ENCODE measurements around the gene MVP.

MVP gene

DNA sequence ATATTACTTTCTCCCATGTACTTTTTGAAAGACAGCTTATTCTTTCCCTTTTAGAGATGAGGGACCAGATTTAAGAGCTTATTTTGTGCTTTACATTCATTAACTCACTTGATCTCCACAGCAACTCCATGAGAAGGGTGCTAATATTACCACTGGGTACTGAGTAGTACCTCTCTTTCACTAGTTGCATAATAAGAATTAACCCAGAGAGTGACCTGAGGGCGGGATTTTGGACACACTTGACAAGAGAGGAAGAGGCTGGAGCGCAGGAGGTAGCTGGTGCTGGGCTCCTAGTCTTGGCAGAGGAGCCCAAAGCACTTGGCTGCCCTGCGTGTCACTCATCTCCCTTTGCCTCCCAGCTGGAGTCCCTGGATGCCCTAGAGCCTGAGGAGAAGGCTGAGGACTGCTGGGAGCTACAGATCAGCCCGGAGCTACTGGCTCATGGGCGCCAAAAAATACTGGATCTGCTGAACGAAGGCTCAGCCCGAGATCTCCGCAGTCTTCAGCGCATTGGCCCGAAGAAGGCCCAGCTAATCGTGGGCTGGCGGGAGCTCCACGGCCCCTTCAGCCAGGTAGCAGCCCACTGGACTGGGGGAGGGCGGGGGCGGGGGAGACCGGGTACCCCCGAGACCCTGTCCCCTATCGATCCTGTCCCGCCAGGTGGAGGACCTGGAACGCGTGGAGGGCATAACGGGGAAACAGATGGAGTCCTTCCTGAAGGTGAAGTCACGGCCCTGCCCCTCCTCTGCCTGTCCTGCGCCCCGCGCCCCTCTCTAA, 15.6 kb upstream of the MVP start:
- DNase-seq, result no peak

DNA sequence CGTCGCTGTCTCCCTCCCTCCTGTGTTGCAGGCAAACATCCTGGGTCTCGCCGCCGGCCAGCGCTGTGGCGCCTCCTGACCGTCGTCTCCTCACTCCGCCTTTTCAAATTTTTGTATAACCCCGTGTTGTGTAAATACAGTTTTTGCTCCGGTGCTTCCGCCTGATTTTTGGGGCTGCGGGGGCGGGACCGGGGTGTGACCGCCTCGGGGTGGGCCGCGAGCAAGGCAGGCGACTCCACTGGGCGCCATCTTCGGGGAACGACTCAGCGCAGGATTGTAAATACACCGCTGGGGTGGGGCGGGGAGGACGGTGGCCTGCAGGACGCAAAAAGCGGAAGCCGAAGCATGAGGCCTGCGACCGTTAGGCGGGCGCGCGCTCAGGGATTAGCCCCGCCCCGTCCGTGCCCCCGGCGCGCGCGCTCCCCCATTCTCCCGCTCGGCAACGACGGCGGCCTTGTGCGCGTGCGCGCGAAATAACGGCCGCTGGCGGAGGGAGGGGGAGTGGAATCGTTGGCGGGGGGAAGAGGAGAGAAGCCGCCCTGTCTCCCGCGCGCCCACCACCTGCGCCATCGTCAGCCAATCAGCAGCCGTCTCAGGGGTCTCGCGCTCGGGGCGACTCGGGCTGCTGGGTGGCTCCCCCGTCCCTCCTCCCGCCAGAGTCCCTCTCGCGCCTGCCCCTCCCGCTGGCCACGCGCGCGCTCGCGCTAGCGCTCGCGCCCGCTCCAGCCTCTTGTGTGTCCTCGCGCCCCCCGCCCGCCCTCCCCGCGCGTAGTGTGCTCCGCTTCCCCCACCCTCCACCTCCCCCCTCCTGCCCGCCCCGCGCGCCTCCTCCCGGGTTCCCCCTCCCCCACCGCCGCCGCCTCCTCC, 14.8 kb upstream of the MVP start:
- peak; percentile 98 for DNase-seq

DNA sequence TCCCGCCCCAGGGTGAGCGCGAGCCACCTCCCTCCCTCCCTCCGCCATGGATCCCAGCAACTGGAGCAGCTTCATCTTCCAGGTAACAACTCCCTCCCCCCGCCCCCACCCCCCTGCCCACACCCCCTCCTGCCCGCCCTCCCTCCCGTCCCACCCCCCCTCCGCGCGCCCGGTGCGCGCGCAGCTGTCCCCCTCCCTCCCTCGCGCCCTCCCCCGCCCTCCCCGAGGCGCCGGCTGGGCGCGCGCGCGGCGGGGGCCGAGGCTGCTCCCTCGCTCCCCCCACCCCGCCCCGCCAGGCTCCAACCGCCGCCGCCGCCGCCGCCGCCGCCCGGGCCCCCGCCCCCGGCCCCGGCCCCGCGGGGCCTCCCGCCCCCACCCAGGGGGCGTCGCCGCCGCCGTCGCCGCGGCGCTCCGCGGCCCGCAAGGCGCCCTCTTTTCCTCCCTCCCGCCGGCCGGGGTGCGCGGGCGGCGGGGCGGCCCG, 14.1 kb upstream of the MVP start, which contains the start of gene MAZ:
TSS of gene MAZ (plus strand) at position 431 of the 481 bp plus-strand sequence. CDS start 173 bp downstream, outside the sequence.
- DNase-seq, result no peak

DNA sequence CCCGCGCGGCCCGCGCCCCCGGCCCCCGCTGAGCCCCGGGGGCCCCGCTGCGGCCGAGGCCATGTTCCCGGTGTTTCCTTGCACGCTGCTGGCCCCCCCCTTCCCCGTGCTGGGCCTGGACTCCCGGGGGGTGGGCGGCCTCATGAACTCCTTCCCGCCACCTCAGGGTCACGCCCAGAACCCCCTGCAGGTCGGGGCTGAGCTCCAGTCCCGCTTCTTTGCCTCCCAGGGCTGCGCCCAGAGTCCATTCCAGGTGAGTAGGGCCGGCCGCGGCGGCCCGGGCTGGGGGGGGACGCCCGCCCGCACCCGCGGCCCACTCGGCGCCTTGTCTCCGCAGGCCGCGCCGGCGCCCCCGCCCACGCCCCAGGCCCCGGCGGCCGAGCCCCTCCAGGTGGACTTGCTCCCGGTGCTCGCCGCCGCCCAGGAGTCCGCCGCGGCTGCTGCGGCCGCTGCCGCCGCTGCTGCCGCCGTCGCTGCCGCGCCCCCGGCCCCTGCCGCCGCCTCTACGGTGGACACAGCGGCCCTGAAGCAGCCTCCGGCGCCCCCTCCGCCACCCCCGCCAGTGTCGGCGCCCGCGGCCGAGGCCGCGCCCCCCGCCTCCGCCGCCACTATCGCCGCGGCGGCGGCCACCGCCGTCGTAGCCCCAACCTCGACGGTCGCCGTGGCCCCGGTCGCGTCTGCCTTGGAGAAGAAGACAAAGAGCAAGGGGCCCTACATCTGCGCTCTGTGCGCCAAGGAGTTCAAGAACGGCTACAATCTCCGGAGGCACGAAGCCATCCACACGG, 13.4 kb upstream of the MVP start:
- DNase-seq, result peak; percentile 76

DNA sequence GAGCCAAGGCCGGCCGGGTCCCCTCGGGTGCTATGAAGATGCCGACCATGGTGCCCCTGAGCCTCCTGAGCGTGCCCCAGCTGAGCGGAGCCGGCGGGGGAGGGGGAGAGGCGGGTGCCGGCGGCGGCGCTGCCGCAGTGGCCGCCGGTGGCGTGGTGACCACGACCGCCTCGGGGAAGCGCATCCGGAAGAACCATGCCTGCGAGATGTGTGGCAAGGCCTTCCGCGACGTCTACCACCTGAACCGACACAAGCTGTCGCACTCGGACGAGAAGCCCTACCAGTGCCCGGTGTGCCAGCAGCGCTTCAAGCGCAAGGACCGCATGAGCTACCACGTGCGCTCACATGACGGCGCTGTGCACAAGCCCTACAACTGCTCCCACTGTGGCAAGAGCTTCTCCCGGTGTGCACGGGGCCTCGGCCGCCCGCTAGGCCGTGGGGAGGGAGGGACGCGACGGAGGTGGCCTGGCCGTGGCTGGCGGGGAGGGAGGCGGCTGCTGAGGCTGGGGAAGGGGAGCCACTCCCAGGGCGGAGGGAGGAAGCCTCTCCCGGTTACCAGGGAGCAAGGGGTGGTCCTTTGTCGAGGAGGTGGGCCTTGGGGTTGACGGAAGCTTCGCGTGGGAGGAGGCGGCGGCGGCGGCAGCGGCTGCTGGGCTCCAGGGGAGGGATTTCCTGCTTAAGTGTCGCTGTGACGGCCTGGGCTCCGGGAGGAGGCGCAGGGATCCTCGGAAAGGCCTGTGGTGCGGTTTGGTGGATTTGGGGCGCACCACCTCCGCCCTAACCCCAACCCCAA, 12.6 kb upstream of the MVP start:
- peak; percentile 91 for DNase-seq

DNA sequence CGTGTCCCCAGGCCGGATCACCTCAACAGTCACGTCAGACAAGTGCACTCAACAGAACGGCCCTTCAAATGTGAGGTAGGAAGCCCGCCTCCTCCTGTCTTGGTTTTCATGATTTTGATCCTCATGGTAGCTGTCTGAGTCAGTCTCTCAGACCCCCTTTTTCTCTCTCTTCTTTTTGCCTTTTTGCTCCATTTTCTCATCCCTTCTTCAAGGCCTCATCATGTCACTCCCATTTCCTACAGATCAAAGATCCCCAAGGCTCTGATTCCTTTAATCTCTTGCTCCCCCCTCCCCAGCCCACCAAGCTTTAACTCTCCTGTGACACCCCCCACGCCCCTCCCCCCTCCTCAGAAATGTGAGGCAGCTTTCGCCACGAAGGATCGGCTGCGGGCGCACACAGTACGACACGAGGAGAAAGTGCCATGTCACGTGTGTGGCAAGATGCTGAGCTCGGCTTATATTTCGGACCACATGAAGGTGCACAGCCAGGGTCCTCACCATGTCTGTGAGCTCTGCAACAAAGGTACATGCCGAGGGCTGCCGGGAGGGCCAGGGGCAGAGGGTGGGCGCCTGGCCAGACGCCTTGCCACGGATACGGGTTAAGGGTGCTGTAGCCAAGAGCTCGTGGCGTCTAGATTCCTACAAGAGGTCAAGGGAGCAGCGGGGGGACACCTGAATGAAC, 11.9 kb upstream of the MVP start:
- DNase-seq, result no peak

DNA sequence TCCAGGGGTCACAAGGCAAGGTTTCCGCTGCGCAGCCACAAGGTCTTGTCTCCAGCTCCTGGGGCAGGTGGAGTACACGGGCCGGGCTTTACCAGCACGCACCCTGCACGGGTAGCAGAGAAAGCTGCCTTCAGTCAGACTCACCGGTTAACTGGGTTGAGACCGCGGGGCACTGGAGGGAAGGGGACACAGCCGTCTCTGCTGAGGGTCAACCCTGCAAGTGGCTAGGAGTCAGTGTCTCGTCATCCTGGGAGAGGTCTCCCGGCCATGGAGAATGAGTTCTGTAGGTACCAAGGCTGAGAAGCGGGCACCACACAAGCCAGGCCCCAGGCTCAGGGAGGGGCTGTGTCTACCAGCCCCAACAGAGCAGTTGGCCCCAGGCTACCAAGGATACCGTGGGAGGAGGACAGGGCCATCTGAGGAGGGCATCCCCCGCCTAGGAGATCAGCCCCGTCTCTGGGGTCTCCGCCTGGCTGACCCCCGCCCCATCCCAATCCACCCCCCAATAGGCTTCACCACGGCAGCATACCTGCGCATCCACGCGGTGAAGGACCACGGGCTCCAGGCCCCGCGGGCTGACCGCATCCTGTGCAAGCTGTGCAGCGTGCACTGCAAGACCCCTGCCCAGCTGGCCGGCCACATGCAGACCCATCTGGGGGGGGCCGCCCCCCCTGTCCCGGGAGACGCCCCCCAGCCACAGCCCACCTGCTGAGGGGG, 11.1 kb upstream of the MVP start:
- DNase-seq, result no peak

DNA sequence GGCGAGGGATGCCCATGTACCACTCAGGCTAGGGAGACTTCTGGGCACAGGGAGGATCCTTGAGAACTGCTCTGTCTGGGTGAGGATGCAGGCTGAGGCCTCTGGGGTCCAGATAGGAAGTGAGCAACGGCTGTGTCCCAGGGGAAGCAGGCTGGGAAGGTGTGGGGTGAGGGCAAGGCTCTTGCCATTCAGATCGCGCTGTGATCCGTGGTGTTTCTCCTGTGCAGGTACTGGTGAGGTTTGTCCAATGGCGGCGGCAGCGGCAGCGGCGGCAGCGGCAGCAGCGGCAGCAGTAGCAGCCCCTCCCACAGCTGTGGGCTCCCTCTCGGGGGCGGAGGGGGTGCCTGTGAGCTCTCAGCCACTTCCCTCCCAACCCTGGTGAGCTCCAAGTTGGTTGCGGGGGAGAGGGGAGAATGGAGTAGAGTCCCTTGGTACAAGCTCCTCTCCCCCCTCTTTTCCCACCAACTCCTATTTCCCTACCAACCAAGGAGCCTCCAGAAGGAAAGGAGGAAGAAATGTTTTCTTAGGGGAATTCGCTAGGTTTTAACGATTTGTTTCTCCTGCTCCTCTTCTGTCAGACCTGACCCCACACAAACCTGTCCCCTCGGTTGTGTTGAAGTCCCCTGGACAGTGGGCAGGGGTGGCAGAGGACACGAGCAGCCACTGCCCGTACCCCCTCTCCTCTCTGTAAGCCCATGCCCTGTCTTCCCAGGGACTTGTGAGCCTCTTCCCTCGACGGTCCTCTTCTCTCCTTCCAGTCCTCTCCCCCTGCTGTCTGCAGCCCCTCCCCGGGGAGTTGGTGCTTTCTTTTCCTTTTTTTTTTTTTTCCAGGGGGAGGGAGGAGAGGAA, 10.2 kb upstream of the MVP start:
- DNase-seq, result no peak

DNA sequence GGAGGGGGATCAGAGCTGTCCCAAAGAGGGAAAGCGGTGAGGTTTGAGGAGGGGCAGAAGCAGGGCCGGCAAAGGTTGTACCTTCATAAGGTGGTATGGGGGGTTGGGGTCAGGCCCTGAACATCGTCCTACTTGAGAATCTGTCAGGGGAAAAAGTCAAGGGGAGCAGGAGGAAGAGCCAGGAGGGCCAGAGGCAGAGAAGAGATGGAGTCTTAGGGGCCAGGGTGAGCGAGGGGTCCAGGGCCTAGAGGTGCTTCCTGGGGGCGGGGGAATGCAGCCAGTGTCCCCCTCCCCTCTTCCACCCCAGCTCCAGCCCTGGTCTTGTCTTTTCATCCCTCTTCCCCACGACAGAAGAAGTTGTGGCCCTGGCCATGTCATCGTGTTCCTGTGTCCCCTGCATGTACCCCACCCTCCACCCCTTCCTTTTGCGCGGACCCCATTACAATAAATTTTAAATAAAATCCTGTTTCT, 9.5 kb upstream of the MVP start:
- DNase-seq, result no peak

DNA sequence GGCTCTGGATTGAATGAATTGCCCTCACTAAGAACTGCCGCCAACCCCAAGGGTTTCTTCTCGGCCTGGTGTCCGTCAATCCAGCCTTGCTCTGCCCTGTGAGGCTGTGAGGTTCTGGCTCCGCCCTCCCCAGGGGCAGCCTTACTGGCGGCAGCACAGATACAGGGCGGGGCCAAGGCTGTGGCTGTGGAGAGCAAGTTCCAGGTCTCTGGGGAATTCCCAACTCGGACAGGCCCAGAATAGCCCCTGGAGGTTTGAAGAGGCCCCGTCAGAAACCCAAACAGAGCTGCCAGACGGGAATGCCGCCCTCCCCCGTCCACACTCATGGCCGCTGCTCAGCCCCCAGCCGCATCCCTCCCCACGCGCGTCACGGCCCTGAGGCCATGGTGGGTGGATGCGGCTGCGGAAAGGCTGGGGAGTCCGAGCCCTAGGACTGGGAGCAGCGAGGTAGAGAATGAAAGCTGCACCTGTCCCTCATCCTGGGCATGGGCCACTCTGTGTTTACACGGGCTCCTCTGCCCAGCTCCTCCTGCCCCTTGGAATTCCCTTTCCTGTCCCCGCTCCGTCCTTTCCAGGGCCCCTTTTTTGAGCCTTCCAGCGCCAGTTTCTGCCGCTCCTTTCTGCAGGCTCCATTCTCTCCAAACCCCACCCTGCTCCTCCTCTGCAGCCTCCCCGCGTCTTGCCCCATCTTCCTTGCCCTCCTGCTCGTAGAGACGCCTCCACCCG, 8.9 kb upstream of the MVP start:
- peak; percentile 88 for DNase-seq

DNA sequence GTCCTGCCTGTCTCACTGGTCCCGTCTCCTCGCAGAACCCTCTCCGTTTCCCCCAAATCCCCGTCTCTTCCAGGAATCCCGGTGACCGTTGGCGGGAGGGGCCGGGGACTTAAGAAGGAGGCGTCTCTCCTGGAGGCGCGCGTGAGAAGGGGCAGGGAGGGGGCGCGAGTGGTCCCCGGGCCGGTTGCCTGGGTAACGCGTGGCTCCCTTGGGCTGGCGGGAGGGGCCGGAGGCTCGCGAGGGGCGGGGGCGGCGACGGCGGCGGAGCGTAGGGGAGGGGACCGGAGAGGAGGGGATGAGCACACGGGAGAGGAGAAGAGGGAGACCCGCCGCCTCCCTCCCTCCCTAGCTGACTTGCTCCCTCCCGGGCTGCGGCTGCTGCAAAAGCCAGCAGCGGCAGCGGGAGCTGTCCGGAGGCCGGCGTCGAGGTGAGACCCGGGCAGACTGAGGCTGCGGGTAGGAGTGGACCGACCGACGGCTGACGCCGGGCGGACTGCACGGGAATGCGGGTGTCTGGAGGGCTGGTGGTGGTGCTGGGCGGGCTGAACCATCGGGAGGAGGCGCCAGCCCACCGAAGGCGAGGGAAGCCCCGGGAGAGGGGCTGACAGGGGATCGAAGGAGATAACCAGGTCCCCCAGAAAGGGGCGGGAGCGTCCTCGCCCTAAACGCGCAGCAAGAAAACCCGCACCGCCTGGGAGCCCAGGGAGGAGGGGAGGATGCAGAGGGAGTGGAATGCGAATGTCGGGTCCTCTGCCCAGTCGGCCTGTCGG, 8.2 kb upstream of the MVP start, which contains the start of gene PRRT2:
TSS of gene PRRT2 (plus strand) at position 298 of the 770 bp plus-strand sequence. CDS start 862 bp downstream, outside the sequence.
- peak; percentile 91 for DNase-seq

DNA sequence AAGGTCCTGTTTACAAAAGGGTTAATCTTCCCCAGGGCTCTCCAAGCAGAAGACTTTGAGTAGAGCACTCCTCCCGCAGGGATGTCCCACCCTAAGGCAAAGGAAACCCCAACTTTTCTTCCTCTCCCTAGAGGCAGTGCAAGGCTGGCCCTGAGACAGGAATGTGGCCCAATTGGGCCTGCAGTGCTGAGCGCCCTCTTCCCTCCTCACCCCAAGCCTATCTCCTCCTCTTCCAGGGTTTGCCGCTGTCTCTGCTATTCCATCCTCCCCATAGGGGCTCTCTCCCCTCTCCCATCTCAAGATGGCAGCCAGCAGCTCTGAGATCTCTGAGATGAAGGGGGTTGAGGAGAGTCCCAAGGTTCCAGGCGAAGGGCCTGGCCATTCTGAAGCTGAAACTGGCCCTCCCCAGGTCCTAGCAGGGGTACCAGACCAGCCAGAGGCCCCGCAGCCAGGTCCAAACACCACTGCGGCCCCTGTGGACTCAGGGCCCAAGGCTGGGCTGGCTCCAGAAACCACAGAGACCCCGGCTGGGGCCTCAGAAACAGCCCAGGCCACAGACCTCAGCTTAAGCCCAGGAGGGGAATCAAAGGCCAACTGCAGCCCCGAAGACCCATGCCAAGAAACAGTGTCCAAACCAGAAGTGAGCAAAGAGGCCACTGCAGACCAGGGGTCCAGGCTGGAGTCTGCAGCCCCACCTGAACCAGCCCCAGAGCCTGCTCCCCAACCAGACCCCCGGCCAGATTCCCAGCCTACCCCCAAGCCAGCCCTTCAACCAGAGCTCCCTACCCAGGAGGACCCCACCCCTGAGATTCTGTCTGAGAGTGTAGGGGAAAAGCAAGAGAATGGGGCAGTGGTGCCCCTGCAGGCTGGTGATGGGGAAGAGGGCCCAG, 7.3 kb upstream of the MVP start:
- DNase-seq, result no peak

DNA sequence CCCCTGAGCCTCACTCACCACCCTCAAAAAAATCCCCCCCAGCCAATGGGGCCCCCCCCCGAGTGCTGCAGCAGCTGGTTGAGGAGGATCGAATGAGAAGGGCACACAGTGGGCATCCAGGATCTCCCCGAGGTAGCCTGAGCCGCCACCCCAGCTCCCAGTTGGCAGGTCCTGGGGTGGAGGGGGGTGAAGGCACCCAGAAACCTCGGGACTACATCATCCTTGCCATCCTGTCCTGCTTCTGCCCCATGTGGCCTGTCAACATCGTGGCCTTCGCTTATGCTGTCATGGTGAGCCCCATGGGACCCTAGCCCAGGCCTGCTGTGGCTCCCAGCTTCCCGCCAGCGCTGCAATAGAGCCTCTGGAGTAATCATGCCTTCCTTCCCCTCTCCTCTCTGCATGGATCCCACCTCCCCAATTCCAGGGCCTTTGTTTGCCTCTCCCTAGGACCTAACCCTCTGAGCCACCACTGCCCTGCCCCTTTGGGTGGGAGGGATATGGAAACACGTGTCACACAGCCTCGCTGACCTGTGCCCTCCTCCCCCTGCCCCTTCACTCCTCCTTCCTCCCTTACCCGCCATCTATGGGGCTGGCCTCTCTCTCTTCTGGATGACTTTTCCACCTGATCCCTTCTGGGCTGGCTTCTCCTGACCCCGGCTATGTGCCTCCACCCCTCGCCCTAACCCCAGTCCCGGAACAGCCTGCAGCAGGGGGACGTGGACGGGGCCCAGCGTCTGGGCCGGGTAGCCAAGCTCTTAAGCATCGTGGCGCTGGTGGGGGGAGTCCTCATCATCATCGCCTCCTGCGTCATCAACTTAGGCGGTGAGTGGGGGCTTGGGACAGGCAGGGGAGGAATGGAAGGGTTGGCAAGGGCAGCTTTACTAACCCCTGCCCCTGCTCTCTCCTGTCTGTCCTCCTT, 6.4 kb upstream of the MVP start:
- DNase-seq, result no peak

DNA sequence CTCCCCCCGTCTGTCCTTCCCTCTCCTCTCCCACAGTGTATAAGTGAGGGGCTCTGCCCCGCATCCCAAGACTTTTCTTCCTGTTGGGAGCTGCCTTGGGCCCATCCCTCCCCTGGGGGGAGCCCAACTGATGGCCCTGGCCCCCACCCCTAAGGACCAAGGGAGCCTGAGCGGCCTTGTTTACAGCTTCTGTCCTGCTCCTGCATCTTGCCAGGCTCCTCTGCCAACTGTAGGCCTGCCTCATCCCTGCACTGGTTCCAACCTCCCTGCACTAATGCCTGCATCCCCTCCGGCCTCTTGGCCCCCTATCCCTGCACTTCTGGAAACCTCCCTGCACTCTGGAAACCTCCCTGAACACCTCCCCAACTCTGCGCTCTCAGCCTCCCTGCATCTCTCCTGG, 5.7 kb upstream of the MVP start:
- DNase-seq, result no peak

DNA sequence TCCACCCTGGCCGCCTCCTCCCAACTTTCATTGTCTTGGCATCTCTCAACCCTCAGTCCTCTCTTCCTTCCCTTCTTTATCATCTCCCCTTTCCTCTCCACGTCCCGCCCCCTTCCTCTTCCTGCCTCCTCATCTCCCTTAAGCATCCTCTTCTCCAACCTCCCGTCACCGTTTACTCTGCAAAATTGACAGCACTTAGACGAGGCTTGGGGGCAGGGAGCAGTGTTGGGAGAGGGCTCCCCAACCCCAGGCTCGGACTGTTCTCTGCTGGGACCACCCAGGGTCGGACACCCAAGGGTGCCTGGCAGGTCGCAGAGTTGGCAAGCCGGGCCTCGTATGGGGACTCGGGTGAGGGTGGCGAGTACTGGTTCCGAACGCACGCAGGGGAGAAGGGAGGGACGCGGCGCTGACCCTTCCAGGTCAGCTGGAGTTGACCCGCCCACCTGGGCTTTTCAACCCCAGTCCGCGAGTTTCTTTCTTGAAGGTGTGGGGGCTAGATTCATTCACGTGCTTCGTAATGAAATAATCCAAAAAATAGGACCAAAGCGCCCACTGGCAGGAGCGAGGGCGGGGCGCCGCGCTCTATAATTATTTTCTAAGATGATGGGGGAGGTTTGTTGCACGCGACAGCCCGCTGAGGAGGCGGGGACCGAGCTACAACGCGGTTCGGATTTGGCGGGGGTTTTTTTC, 5.1 kb upstream of the MVP start:
- DNase-seq, result no peak
